GM12878 (cell line): ENCODE measurements around the gene DNAH2. TPM values are rescaled to one million over a fixed set of nuclear protein-coding genes. Genes with fewer than 3 reads are reported as not detected.

Source experiments
- CBX5 ChIP-seq: sonication (generic); IDR thresholded peaks from 2 replicates; pipeline ENCODE4 v1.6.1; 2016; ENCODE audit warnings: low read depth, moderate library complexity, mild to moderate bottlenecking, inconsistent platforms
- EED ChIP-seq: sonication (generic); IDR thresholded peaks from 2 replicates; pipeline ENCODE4 v1.6.1; 2016; ENCODE audit warnings: antibody characterized with exemption, low read depth
- KLF5 ChIP-seq: fragments of 450-650 bp; IDR thresholded peaks from 2 replicates; pipeline ENCODE4 v1.6.1; 2014; ENCODE audit warnings: mild to moderate bottlenecking; ENCODE audit not compliant: partially characterized antibody
- MLLT1 ChIP-seq: fragments of 450-650 bp; IDR thresholded peaks from 2 replicates; pipeline ENCODE4 v1.6.1; 2016; ENCODE audit warnings: mild to moderate bottlenecking
- MTA3 ChIP-seq: IDR thresholded peaks from 2 replicates; pipeline ENCODE4 v1.6.1; 2012; ENCODE audit warnings: low read length, inconsistent platforms, borderline replicate concordance
- MXI1 ChIP-seq: fragments of 150-350 bp; IDR thresholded peaks from 2 replicates; pipeline ENCODE4 v1.6.1; 2011; ENCODE audit warnings: low read depth, mild to moderate bottlenecking, inconsistent platforms, low read length, improper control_type of control experiment
- NRF1 ChIP-seq: conservative IDR thresholded peaks from 2 replicates; pipeline ENCODE4 v1.6.1; 2011; ENCODE audit warnings: mild to moderate bottlenecking, low read depth, low read length, improper control_type of control experiment
- PML ChIP-seq: IDR thresholded peaks from 2 replicates; pipeline ENCODE4 v1.6.1; 2012; ENCODE audit warnings: low read length, inconsistent platforms
- POLR2AphosphoS2 ChIP-seq: IDR thresholded peaks from 2 replicates; pipeline ENCODE4 v1.6.1; 2011; ENCODE audit warnings: low read depth, mild to moderate bottlenecking, low read length, improper control_type of control experiment, moderate library complexity
- REST ChIP-seq: IDR thresholded peaks from 2 replicates; pipeline ENCODE4 v1.6.1; 2012; ENCODE audit warnings: mild to moderate bottlenecking, low read depth, low read length
- SUPT20H ChIP-seq: IDR thresholded peaks from 2 replicates; pipeline ENCODE4 v1.6.1; 2011; ENCODE audit warnings: low read depth, mild to moderate bottlenecking, low read length, moderate library complexity, borderline replicate concordance; ENCODE audit not compliant: control insufficient read depth
- SUZ12 ChIP-seq: fragments of 200-600 bp; sonication (generic); IDR thresholded peaks from one replicate; pipeline ENCODE4 v1.6.1; 2018; ENCODE audit warnings: antibody characterized with exemption, mild to moderate bottlenecking; ENCODE audit not compliant: unreplicated experiment
- TBL1XR1 ChIP-seq: IDR thresholded peaks from 2 replicates; pipeline ENCODE4 v1.6.1; 2012; ENCODE audit warnings: low read depth, low read length, improper control_type of control experiment
- ZBED1 ChIP-seq: IDR thresholded peaks from 2 replicates; pipeline ENCODE4 v1.6.1; 2016; ENCODE audit warnings: borderline replicate concordance
- ZBTB33 ChIP-seq: fragments of 450-650 bp; IDR thresholded peaks from 2 replicates; pipeline ENCODE4 v1.6.1; 2017; ENCODE audit warnings: mild to moderate bottlenecking
- ZBTB40 ChIP-seq: fragments of 450-650 bp; IDR thresholded peaks from 2 replicates; pipeline ENCODE4 v1.6.1; 2016; ENCODE audit warnings: mild to moderate bottlenecking, moderate library complexity, borderline replicate concordance
- ZNF384 ChIP-seq: IDR thresholded peaks from 2 replicates; pipeline ENCODE4 v1.6.1; 2012; ENCODE audit warnings: low read depth, mild to moderate bottlenecking, low read length, improper control_type of control experiment, borderline replicate concordance
- ZNF622 ChIP-seq: fragments of 450-650 bp; IDR thresholded peaks from 2 replicates; pipeline ENCODE4 v1.6.1; 2017; ENCODE audit warnings: mild to moderate bottlenecking, inconsistent platforms
- polyA plus RNA-seq, 11 experiments: library from polyadenylated mRNA; depleted of rRNA in 4 of 11; unstranded in 6 of 11; stranded (reverse) in 5 of 11; fragments of >200 nt; fragmentation: Nextera tagmentation in 4 of 11; fragmentation: Illumina TruSeq in 1 of 11; extraction: Ambion mirVana in 4 of 11; extraction: Trizol in 1 of 11; gene quantifications; 1 replicate in 1 of 11; 2 replicates in 10 of 11; pipeline versions ENCODE4 v1.2.1 to v1.2.3, GENCODE V29; 2011 to 2016; ENCODE audit warnings: inconsistent platforms in 2 of 11, missing spikeins in 2 of 11, low read depth in 1 of 11
- total RNA-seq, 4 experiments: library from RNA; depleted of rRNA in 3 of 4; stranded (reverse); fragments of >200 nt in 3 of 4; fragmentation: Illumina TruSeq in 1 of 4; extraction: Trizol in 1 of 4; gene quantifications; 2 replicates each; pipeline versions ENCODE4 v1.2.1 to v1.2.3, GENCODE V29; 2013 to 2021

The DNAH2 gene
- total and polyA plus RNA-seq, 10 of the 15 experiments (the other 5 are each of a cell fraction or from before 2014, with no cell fraction given), result not detected

- TF ChIP-seq REST (no peak), MTA3 (no peak), ZNF384 (no peak), SUPT20H (no peak), MLLT1 (peak; percentile 77), POLR2AphosphoS2 (no peak; the same call in 1 of the 2 replicates), NRF1 (no peak), ZBED1 (no peak), ZBTB40 (no peak), CBX5 (no peak), SUZ12 (no peak), KLF5 (no peak), EED (no peak), MXI1 (peak; percentile 75; the same call in 1 of the 2 replicates), ZBTB33 (peak; percentile 54; the same call in 1 of the 2 replicates), TBL1XR1 (no peak), PML (no peak), ZNF622 (no peak)
These were observed 134.1 kb downstream of the DNAH2 start (continued) for GRCh38 chr17:7851438-7852261.
